Ecto neural progenitor cell (in vitro differentiated cells): ENCODE results near the gene PLCB1.
"Not testable (repeated sequence)": the region's sequence is repeated elsewhere in the genome, so short reads cannot be mapped to it uniquely, and the experiment has no call there.

Experiments used
- DNase-seq: peaks from one replicate; pipeline ENCODE4 v3.0.0-alpha.2; 2018; ENCODE audit warnings: low spot score

PLCB1 gene

GRCh38 chr20:8602389-8603116, 470.5 kb downstream of the PLCB1 start:
- no peak for DNase-seq

DNA sequence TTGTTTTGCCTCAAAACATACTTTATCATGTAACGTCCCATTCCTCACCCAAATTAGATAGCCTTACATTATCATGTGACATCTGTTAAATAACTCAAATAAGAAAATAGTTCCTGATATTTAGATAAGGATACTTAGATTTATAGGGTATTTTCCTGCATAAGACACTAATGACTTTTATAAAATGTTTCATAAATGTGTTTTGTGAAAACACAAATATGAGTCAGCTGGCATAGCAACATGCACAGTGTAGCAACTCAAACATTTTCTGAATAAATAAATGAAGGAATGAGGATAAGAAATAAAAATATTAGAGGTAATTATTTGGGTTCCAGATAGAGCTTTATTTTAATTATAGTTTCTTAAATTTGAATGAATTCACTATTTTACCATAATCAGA, 476.4 kb downstream of the PLCB1 start:
- DNase-seq: no peak

GRCh38 chr20:8616792-8617191, 484.7 kb downstream of the PLCB1 start:
- no peak for DNase-seq

- no peak for DNase-seq
Measured at GRCh38 chr20:8621001-8621400, 488.9 kb downstream of the PLCB1 start.

DNA sequence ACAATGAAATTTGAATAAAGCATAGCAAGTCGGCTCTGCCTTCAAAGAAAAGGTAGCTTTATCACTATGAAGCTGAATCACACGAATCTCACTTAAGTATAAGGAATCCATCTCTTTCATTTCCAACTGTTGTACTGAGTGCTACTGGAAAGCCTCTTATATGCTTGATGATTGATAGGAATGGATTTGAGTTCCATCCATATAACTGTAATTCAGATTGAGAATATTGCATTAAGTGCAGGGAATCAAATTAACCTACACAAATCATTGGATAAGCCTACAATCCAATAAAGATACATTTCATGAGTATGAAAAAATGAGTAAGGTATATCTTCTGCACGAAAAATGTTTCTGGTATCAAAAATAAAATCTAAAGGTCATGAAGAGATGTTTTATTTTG, 492.0 kb downstream of the PLCB1 start:
- no peak for DNase-seq

DNA sequence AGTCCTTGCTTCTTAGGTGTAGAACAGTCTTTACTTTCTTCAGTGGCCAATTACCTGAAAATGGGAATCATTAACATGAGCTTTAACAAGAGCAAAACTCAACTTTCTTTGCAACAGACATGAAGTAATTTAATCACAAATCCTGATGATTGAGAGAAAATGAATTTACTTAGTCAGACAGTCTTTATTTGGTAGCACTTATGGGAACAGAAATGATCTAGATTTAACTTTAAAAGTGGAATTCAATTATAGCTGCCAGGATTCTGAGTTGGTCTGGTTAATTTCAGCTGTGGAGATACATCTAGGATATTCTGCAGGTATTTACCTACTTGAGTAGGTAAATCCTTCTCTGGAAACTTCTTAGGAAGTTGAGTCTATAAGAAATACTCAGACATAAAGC, 492.6 kb downstream of the PLCB1 start:
- DNase-seq: no peak

DNA sequence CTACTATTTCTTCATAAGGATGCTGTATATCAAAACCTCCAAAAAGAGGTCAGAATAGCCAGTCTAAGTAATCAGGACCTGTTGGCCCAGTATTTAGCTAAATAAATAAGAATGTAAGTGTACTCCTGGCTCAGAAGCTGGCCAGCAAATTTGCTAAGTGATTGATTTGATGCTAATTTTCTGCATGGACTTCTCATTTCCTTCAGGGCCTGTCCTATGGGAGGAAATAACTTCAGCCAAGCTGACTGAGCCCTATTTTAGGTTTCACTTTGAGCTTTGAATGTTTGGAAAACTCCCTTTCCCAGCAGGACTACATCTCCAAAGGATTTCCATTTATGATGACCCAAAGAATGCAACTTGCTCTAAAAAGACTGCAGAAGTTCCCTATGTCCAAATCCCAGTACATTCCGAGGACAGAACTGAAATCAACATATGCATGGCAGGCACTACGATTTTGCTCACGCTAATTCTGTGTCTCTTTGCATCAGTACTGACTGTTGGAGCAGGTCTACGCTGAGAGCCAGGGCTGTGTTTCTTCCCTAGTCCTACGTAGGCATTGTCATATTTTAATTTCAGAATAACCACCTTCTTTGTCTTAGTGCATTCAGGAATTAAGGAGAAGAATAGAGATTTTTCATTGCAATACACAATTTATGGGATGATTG, 495.4 kb downstream of the PLCB1 start:
- no peak for DNase-seq

GRCh38 chr20:8631271-8631670, 499.2 kb downstream of the PLCB1 start:
- no peak for DNase-seq

- no peak for DNase-seq
Measured at GRCh38 chr20:8633366-8633765, 501.3 kb downstream of the PLCB1 start.

DNA sequence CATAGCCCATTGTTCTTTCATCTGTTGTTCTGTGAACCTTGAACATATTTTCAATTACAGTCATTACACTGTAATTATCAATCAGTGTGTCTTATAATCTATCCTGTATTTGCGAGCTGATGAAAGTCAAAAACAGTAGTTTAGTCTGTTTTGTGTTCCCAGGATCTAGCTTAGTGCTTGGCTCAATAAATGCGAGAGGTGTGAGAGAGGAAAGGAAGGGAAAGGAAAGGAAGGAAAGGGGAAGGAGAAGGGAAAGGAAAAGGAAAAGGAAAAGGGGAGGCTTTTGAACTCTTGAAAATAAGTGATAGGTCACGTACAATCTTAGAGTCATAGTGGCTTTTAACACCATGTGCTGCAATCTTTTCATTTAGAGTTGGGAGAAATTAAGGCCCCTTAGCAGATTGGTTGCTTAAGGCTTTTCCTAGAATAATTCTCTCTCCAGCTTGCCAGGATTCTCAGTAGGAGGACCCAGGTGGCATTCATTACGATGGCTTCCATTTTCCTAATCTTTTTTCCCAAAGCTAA, 503.0 kb downstream of the PLCB1 start:
- no peak for DNase-seq

- no peak for DNase-seq
Measured at GRCh38 chr20:8635837-8636236, 503.8 kb downstream of the PLCB1 start.

DNA sequence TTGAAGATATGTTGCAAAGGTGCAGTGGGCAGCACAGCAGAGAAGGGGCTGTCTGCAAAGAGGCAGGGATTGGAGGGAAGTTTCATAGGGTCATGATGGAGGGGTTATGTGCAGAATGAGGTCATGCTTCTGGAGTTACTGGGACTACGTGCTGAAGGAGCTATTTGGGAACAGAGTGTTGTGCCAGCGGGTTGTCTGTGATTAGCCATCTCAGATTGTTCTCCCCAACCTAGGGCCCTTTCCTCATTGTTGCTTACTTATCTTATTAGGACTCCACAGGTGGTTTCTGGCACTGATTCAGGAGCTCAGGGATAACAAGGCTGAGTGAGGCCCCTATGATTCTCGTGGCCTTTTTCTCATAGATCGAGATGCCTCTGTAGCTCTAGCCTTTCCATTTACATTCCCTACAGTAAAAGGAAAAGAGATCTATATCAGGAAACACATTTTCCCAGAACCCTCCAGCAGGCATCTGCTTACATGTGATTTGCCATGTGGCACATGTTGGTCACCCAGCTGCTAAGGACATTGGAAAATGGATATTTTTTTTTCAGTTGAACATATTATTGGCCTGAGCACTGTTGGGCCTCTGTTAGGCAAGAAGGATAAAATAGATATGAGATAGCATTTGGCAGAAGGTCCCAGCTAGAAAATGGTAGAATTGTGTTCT, 507.2 kb downstream of the PLCB1 start:
- DNase-seq: no peak

DNA sequence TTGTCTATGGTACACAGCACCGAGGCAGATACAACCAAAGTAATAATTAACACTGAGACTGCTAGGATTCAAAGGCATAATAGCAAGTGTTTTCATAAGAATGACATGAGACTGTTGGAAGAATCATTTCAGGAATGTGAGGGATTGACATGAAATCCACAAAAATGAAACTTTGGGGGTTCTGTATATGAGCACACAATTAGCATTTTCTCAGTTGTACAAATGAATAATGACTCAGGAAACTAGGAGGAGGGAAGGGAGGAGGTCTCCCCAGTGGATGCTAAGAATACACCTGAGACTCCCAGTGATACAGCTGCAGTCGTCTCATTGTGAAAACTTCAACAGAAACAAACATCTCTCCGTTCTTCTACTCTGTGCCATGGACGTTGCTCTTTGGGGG, 508.4 kb downstream of the PLCB1 start:
- DNase-seq: no peak

GRCh38 chr20:8642247-8642646, 510.2 kb downstream of the PLCB1 start:
- no peak for DNase-seq

GRCh38 chr20:8644468-8644867, 512.4 kb downstream of the PLCB1 start:
- DNase-seq: not testable (repeated sequence)

- no peak for DNase-seq
Measured at GRCh38 chr20:8645326-8645725, 513.3 kb downstream of the PLCB1 start.

DNA sequence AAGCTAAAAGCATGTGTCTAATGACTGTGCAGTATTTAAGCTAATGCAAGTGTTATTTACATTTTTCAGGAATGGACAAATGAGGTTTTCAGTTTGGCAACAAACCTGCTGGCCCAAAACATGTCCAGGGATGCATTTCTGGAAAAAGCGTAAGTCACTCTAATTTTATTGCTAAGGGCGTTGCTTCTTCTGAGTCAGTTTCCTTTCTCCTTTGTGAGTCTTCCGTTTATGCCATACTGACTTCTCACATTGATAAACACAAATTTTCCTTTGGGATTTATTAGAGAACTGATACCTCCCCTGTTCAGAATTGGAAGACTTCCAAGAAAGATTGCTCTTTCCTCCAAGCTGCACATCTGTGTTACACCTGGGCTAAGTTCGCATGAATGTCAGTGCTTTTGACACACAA, 514.0 kb downstream of the PLCB1 start:
- DNase-seq: no peak

DNA sequence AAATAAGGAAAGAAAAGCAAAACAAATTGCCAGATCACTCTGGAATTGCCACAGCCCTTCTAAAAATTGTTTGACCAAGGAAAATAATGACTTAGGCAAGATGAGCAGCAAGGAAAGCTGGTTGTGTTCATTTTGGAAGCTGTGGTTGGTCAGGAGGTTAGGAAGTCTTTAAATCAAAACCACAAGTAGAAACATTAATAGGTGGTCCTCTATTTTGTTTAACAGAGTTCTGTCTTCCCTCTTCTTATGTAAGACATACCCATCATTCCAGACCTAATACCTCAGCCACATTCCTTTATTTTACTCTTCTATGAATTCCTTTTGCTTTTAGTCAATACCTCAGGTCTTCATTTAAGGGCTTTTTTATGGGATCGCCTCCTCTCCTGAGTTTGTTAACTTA, 514.6 kb downstream of the PLCB1 start:
- DNase-seq: no peak

- no peak for DNase-seq
Measured at GRCh38 chr20:8647961-8648441, 515.9 kb downstream of the PLCB1 start.

DNA sequence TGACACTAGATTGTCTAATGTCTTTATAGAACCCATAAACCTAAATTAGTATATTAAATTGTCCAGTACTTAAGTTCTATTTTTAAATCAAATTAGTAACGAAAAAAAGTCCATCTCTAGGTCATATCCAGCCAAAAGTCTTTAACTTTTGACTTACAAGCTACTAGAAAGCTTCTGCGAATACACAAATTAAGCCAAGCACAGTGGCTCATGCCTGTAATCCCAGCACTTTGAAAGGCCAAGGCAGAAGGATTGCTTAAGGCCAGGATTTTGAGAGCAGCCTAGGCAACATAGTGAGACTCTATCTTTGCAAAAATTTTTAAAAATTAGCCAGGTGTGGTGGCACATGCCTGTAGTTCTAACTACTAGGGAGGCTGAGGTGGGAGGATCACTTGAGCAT, 516.4 kb downstream of the PLCB1 start:
- DNase-seq: no peak

DNA sequence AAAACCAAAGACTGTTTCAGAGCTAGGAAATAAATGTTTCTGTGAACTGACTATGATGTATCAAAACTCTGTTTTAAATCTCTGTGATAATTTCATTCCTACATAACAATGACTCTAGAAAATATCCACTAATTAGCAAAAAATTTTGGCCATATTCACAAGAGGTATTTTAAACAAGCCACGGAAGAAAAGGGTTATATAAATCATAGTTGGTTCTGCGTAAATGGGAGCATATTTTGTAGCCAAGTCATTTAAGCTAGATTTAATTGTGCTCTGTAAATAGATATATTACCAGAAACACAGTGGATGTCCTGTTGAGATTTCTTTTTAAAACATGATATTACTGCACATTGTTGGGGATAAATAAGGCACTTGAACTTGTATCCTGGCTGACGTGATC, 520.3 kb downstream of the PLCB1 start:
- DNase-seq: no peak

DNA sequence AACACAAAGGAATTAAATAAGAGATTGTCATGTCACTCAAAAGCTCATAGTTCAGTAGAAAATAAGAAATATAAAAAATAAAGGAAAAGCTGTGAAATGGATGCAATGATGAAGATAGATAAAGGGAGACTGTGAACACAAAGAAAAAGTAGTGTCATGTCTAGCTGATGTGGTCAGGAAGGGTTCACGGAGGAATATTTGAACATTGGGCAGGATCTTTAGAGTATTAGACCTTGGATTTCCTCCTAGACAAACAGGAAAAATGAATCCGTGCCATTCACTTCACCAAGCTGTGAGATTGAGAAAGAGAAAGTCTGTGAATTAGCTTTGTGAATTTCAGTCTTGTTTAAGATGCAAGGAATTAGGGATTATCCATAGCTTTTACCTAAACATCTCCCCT, 522.4 kb downstream of the PLCB1 start:
- DNase-seq: no peak

DNA sequence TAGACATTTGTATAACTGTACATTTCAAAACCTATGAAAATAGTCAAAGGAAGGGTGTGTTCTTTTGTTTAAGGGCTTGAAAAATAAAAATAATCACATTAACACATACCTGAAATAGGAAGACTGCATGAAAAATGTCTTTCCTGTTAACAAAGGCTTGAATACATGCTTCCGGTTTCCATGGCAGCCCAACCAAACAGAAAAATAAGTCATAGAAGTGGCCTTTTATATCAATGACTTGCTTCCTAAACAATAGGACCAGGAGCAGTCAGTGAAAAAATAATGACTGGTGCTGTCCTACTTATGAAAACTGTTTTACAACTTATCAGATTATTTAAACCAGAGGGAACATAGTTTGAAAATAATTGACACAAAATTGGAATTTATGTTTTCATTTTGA, 524.3 kb downstream of the PLCB1 start:
- no peak for DNase-seq
